HTR-8/SVneo (cell line): Measurements from ENCODE around the gene MRPS6.

Experiments
- DNase-seq: peaks from one replicate; pipeline ENCODE4 v3.0.0; 2011; ENCODE audit warnings: low spot score, mixed read lengths; ENCODE audit not compliant: insufficient read length
- FAIRE-seq: peaks from 2 replicates; lab custom pipeline; 2011; peaks lifted over from hg19 to GRCh38; lab: Jason Lieb, UNC

MRPS6 gene

GRCh38 chr21:34073032-34073748, at the start of gene MRPS6, which contains the start of gene SLC5A3:
TSS of gene MRPS6 (plus strand) at chr21:34073578. CDS start at chr21:34073701, 123 bp downstream.
TSS of gene SLC5A3 (plus strand) at chr21:34073578. CDS start at chr21:34095199, 21,621 bp downstream.
- DNase-seq (peak; percentile 82), FAIRE-seq (peak; percentile 69)

GRCh38 chr21:34023691-34024373, 49.5 kb upstream of the MRPS6 start:
- no peak for DNase-seq
- FAIRE-seq: no peak

GRCh38 chr21:34024374-34024693, 49.0 kb upstream of the MRPS6 start:
- no peak for FAIRE-seq
- DNase-seq: no peak

- DNase-seq: no peak
- FAIRE-seq: no peak
These were observed 45.5 kb upstream of the MRPS6 start for GRCh38 chr21:34027721-34028461.

GRCh38 chr21:34029743-34030528, 43.4 kb upstream of the MRPS6 start:
- FAIRE-seq (peak; percentile 84), DNase-seq (peak; percentile 79)

- DNase-seq (no peak), FAIRE-seq (no peak)
These were observed 41.5 kb upstream of the MRPS6 start for GRCh38 chr21:34031835-34032370.

- FAIRE-seq (no peak), DNase-seq (no peak)
These were observed 38.9 kb upstream of the MRPS6 start for GRCh38 chr21:34034369-34035014.

GRCh38 chr21:34035619-34036354, 37.6 kb upstream of the MRPS6 start:
- FAIRE-seq (no peak), DNase-seq (no peak)

GRCh38 chr21:34037009-34037795, 36.2 kb upstream of the MRPS6 start:
- peak; percentile 69 for FAIRE-seq
- DNase-seq: peak; percentile 38

- FAIRE-seq (no peak), DNase-seq (no peak)
These were observed 33.5 kb upstream of the MRPS6 start for GRCh38 chr21:34039678-34040382.

- FAIRE-seq: no peak
- no peak for DNase-seq
These were observed 30.6 kb upstream of the MRPS6 start for GRCh38 chr21:34042735-34043134.

GRCh38 chr21:34043333-34043732, 30.0 kb upstream of the MRPS6 start:
- DNase-seq: no peak
- no peak for FAIRE-seq

- FAIRE-seq (no peak), DNase-seq (no peak)
These were observed 26.5 kb upstream of the MRPS6 start for GRCh38 chr21:34046917-34047316.

- DNase-seq: no peak
- FAIRE-seq: no peak
These were observed 25.5 kb upstream of the MRPS6 start for GRCh38 chr21:34047835-34048234.

- DNase-seq (no peak), FAIRE-seq (no peak)
These were observed 21.2 kb upstream of the MRPS6 start for GRCh38 chr21:34052171-34052570.

GRCh38 chr21:34054259-34054658, 19.1 kb upstream of the MRPS6 start:
- no peak for FAIRE-seq
- no peak for DNase-seq

GRCh38 chr21:34055615-34056014, 17.8 kb upstream of the MRPS6 start:
- FAIRE-seq (no peak), DNase-seq (no peak)

- DNase-seq (no peak), FAIRE-seq (no peak)
These were observed 11.4 kb upstream of the MRPS6 start for GRCh38 chr21:34061983-34062382.
